Stomach smooth muscle (tissue), 2 donors: ENCODE measurements around the gene KIR3DL1.
"Not testable (repeated sequence)": the region's sequence is repeated elsewhere in the genome, so short reads cannot be mapped to it uniquely, and the experiment has no call there.

ENCODE experiments used
- H3K27ac ChIP-seq: one replicate; pipeline ENCODE4 v1.7.0; 2013; ENCODE audit warnings: mild to moderate bottlenecking, low read length, inconsistent platforms
- H3K27me3 ChIP-seq, 2 donors: one replicate each; pipeline ENCODE4 v1.7.0; 2013; ENCODE audit warnings: low read length in 2 of 2; ENCODE audit not compliant: insufficient read depth in 2 of 2, control insufficient read depth in 1 of 2
- H3K36me3 ChIP-seq, 2 donors: one replicate each; pipeline ENCODE4 v1.7.0; 2013; ENCODE audit warnings: low read length in 2 of 2; ENCODE audit not compliant: control insufficient read depth in 2 of 2, insufficient read depth in 2 of 2
- H3K4me1 ChIP-seq: one replicate; pipeline ENCODE4 v1.7.0; 2013; ENCODE audit warnings: low read length; ENCODE audit not compliant: control insufficient read depth, insufficient read depth
- H3K4me3 ChIP-seq, 2 donors: one replicate each; pipeline ENCODE4 v1.7.0; 2013; ENCODE audit warnings: low read length in 2 of 2
- H3K9ac ChIP-seq, 2 donors: one replicate each; pipeline ENCODE4 v1.7.0; 2013; ENCODE audit warnings: low read length in 2 of 2, mild to moderate bottlenecking in 1 of 2
- H3K9me3 ChIP-seq, 2 donors: one replicate each; pipeline ENCODE4 v1.7.0; 2013; ENCODE audit warnings: low read length in 2 of 2; ENCODE audit not compliant: control insufficient read depth in 2 of 2
- donor health status: healthy.
- donor health status: Pancreatic carcinoma.

KIR3DL1 gene

GRCh38 chr19:54816251-54816650 lies at the start of gene KIR3DL1:
KIR3DL1 (plus strand) TSS chr19:54816468.
- not testable (repeated sequence) for H3K9me3 ChIP-seq, H3K9ac ChIP-seq, H3K4me1 ChIP-seq, H3K27me3 ChIP-seq, H3K36me3 ChIP-seq, H3K4me3 ChIP-seq, H3K27ac ChIP-seq

GRCh38 chr19:54769646-54770045 lies 46.6 kb upstream of the KIR3DL1 start, which contains the start of gene KIR2DL1:
KIR2DL1 (plus strand) TSS chr19:54769793; CDS start chr19:54769851, 58 bp downstream.
- H3K9me3 ChIP-seq, H3K27me3 ChIP-seq, H3K9ac ChIP-seq, H3K27ac ChIP-seq, H3K4me3 ChIP-seq, H3K4me1 ChIP-seq, H3K36me3 ChIP-seq: not testable (repeated sequence)

GRCh38 chr19:54770511-54770910 lies 45.8 kb upstream of the KIR3DL1 start:
- not testable (repeated sequence) for H3K4me1 ChIP-seq, H3K27ac ChIP-seq, H3K9me3 ChIP-seq, H3K4me3 ChIP-seq, H3K9ac ChIP-seq, H3K36me3 ChIP-seq, H3K27me3 ChIP-seq

GRCh38 chr19:54771018-54771960 lies 45.0 kb upstream of the KIR3DL1 start:
- not testable (repeated sequence) for H3K27me3 ChIP-seq, H3K4me1 ChIP-seq, H3K9me3 ChIP-seq, H3K36me3 ChIP-seq, H3K4me3 ChIP-seq, H3K27ac ChIP-seq, H3K9ac ChIP-seq

- H3K9ac ChIP-seq: not testable (repeated sequence)
These were observed 43.6 kb upstream of the KIR3DL1 start for GRCh38 chr19:54772666-54773065.

GRCh38 chr19:54775095-54775815 lies 41.0 kb upstream of the KIR3DL1 start:
- H3K27ac ChIP-seq, H3K9me3 ChIP-seq, H3K27me3 ChIP-seq, H3K36me3 ChIP-seq, H3K9ac ChIP-seq, H3K4me3 ChIP-seq, H3K4me1 ChIP-seq: not testable (repeated sequence)

More at GRCh38 chr19:54772666-54773065, 43.6 kb upstream of the KIR3DL1 start:
- H3K4me1 ChIP-seq, H3K4me3 ChIP-seq, H3K27me3 ChIP-seq, H3K27ac ChIP-seq, H3K36me3 ChIP-seq, H3K9me3 ChIP-seq: not testable (repeated sequence)

GRCh38 chr19:54775830-54776229 lies 40.4 kb upstream of the KIR3DL1 start:
- not testable (repeated sequence) for H3K4me1 ChIP-seq, H3K36me3 ChIP-seq

GRCh38 chr19:54777851-54778250 lies 38.4 kb upstream of the KIR3DL1 start:
- H3K27me3 ChIP-seq, H3K9me3 ChIP-seq, H3K4me3 ChIP-seq, H3K9ac ChIP-seq, H3K27ac ChIP-seq, H3K4me1 ChIP-seq, H3K36me3 ChIP-seq: not testable (repeated sequence)

More at GRCh38 chr19:54775830-54776229, 40.4 kb upstream of the KIR3DL1 start:
- not testable (repeated sequence) for H3K4me3 ChIP-seq, H3K9ac ChIP-seq, H3K27me3 ChIP-seq, H3K9me3 ChIP-seq, H3K27ac ChIP-seq

GRCh38 chr19:54778896-54779295 lies 37.4 kb upstream of the KIR3DL1 start:
- not testable (repeated sequence) for H3K36me3 ChIP-seq, H3K9ac ChIP-seq, H3K27ac ChIP-seq, H3K4me3 ChIP-seq, H3K9me3 ChIP-seq, H3K27me3 ChIP-seq, H3K4me1 ChIP-seq

- H3K4me3 ChIP-seq, H3K9me3 ChIP-seq, H3K36me3 ChIP-seq, H3K27me3 ChIP-seq, H3K9ac ChIP-seq, H3K4me1 ChIP-seq, H3K27ac ChIP-seq: not testable (repeated sequence)
These were observed 33.4 kb upstream of the KIR3DL1 start for GRCh38 chr19:54782916-54783315.
